ENCODE results near the gene NSMCE1. TPM values are rescaled to one million over a fixed set of nuclear protein-coding genes. Genes with fewer than 3 reads are reported as not detected.

The NSMCE1 gene
- total and polyA plus RNA-seq, 8 donors, result 27.6 to 37.9 (median 31.7) TPM

DNA sequence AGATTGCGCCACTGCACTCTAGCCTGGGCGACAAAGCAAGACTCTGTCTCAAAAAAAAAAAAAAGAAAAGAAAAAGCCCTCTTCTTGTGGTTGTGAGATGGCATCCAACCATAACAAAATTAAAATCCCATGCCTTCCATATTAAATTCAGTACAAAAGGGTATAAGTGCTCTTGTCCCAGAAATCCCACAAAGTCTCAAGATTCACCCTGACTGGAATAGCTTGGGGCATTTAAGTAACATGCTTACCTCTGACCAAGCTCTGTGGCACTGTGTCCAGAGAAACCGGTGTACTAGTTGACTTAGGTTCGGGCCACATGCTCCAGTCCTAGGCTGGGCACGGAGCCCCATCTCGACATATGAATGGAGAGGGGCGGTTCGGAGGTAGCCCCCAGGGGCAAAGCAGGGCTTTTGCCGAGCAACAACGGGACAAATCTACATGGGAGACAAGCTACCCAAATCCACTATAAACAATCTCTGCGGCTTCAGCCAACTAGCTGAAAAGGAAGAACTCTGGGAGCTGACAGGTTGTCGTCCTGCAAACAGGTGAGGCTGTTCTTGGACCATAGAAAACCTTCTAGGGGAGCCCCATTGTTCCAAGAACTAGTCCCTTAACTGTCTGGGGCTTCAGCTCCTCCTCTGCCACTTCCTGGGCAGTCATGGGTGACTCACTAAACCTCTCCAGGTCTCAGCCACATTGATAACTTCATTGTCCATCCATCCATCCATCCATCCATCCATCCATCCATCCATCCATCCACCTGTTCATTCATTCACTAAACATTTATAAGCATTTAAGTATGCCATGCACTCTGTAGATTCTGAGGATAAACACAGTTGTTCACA is 34.9 kb upstream of the NSMCE1 start:
- WGBS, 2 donors, result 73 to 86% methylated on average over 12 of the region's 12 CpGs
- no peak overlapping the region for H3K27ac ChIP-seq
- DNase-seq, result no peak
- no peak overlapping the region for H3K4me3 ChIP-seq
- FAIRE-seq, result no peak
- H3K36me3 ChIP-seq, result no peaks in the 10 kb centered on the region
- intact Hi-C loops (cut with DNase I), result no loop called here
- H3K4me1 ChIP-seq, result no peaks in the 10 kb centered on the region
- no peak for ATAC-seq
- H3K9me3 ChIP-seq, result no peaks in the 10 kb centered on the region
- TF ChIP-seq, protein P1, sequence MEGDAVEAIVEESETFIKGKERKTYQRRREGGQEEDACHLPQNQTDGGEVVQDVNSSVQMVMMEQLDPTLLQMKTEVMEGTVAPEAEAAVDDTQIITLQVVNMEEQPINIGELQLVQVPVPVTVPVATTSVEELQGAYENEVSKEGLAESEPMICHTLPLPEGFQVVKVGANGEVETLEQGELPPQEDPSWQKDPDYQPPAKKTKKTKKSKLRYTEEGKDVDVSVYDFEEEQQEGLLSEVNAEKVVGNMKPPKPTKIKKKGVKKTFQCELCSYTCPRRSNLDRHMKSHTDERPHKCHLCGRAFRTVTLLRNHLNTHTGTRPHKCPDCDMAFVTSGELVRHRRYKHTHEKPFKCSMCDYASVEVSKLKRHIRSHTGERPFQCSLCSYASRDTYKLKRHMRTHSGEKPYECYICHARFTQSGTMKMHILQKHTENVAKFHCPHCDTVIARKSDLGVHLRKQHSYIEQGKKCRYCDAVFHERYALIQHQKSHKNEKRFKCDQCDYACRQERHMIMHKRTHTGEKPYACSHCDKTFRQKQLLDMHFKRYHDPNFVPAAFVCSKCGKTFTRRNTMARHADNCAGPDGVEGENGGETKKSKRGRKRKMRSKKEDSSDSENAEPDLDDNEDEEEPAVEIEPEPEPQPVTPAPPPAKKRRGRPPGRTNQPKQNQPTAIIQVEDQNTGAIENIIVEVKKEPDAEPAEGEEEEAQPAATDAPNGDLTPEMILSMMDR (IDR thresholded peaks at IDR 0.05), result no peak
- no peaks in the 10 kb centered on the region for H3K27me3 ChIP-seq

DNA sequence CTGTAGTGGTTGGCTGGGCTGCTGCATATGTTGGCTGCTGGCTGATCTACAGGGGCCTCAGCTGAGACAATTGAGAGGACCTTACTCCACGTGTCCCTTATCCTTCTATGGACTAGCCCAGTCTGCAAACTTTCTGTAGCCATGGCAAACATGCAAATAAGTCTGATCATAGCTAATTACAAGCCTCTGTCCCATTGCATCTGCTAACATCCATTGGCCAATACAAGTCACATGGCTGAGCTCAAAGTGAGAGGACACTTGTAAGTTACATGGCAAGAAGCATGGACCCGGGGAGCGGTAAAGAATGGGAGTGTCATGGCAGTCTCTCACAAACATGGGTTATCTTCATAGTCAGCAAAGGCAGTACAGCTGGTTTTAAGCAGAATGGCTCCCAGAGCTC is 33.6 kb upstream of the NSMCE1 start:
- Histone ChIP-seq H3K36me3 (no peaks in the 10 kb centered on the region), H3K4me1 (no peaks in the 10 kb centered on the region), H3K4me3 (no peak overlapping the region), H3K27me3 (no peaks in the 10 kb centered on the region), H3K9me3 (no peaks in the 10 kb centered on the region), H3K27ac (no peak overlapping the region)
- no peak for ATAC-seq
- WGBS, 2 donors, result 78 to 80% methylated on average over 3 of the region's 3 CpGs
- no peak for DNase-seq
- FAIRE-seq, result no peak
- intact Hi-C loops (cut with DNase I), result no loop called here
- TF ChIP-seq, protein P1 (IDR thresholded peaks at IDR 0.05), result no peak

DNA sequence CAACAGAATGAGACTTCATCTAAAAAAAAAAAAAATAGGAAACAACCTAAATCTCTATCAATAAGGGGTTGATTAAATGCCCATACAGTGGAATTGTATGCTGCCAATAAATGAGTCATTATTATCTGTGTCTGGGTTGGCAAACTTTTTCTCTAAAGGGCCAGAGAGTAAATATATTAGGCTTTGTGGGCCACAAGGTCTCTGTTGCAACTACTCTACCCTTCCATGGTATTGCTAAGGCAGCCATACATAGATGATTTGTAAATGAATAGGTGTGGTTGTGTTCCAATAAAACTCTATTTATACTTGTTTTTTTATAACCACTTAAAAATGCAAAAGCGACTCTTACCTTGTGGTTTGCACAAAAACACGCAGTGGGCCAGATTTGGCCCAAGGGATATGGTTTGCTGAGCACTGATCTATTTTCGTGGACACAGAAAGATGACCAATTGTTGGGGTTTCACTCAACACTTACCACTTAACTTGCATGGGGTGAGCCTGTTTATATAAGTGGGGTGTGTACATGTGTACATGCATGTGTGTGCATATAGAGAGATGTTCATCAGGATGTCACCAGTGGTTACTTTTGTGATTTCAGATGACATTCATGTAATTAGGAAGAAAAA is 32.8 kb upstream of the NSMCE1 start:
- no peaks in the 10 kb centered on the region for H3K9me3 ChIP-seq
- ATAC-seq (no peak), DNase-seq (no peak), FAIRE-seq (no peak)
- no peaks in the 10 kb centered on the region for H3K4me1 ChIP-seq
- TF ChIP-seq, protein P1 (IDR thresholded peaks at IDR 0.05), result no peak
- no peak overlapping the region for H3K27ac ChIP-seq
- H3K4me3 ChIP-seq, result no peak overlapping the region
- intact Hi-C loops (cut with DNase I), result no loop called here
- H3K27me3 ChIP-seq, result no peaks in the 10 kb centered on the region
- WGBS, 2 donors, result 79 to 90% methylated on average over 3 of the region's 3 CpGs
- no peaks in the 10 kb centered on the region for H3K36me3 ChIP-seq

DNA sequence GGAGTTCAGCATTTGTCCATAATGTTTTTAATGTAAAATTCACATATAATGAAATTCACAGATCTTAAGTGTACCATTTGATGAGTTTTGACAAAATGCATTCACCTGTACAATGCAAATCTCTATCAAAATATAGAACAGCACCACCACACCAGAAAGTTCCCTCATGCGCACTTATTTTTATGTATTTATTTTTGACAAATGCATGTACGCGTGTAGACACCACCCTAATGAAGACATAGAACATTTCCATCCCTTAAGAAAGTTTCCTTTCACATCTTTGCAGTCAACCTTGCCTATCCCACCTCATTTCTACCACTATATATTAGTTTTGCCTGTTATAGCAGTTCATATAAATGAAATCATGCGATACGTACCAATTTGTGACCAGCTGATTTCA is 29.6 kb upstream of the NSMCE1 start:
- Histone ChIP-seq H3K9me3 (no peaks in the 10 kb centered on the region), H3K36me3 (no peaks in the 10 kb centered on the region), H3K4me3 (no peak overlapping the region), H3K27me3 (no peaks in the 10 kb centered on the region), H3K27ac (no peak overlapping the region), H3K4me1 (no peaks in the 10 kb centered on the region)
- FAIRE-seq, result no peak
- no peak for ATAC-seq
- intact Hi-C loops (cut with DNase I), result no loop called here
- 95 to 98% methylated on average over 5 of the region's 5 CpGs for WGBS, 2 donors
- TF ChIP-seq, protein P1 (IDR thresholded peaks at IDR 0.05), result no peak
- DNase-seq, result no peak

DNA sequence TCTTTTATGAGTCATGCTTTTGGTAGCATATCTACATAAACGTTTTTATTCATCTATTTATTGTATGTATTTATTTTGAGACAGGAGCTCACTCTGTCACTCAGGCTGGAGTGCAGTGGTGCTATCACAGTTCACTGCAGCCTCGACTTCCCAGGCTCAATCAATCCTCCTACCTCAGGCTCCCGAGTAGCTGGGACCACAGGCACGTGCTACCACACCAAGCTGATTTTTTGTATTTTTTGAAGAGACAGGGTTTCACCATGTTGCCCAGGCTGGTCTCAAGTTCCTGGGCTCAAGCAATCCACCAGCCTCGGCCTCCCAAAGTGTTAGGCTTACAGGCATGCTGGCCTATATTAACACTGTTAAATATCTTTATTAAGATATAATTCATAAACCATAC is 24.8 kb upstream of the NSMCE1 start:
- H3K4me1 ChIP-seq, result no peaks in the 10 kb centered on the region
- no peaks in the 10 kb centered on the region for H3K9me3 ChIP-seq
- no peaks in the 10 kb centered on the region for H3K36me3 ChIP-seq
- 38 to 46% methylated on average over 5 of the region's 5 CpGs for WGBS, 2 donors
- DNase-seq, result no peak
- H3K27me3 ChIP-seq, result no peaks in the 10 kb centered on the region
- intact Hi-C loops (cut with DNase I), result no loop called here
- no peak overlapping the region for H3K4me3 ChIP-seq
- ATAC-seq, result no peak
- H3K27ac ChIP-seq, result no peak overlapping the region
- TF ChIP-seq, protein P1 (IDR thresholded peaks at IDR 0.05), result no peak
- FAIRE-seq, result no peak

Data from pancreas (tissue), 10 donors.